ENCODE results near the gene DDAH1.
"Not testable (repeated sequence)": the region's sequence is repeated elsewhere in the genome, so short reads cannot be mapped to it uniquely, and the experiment has no call there.

DDAH1 gene

DNA sequence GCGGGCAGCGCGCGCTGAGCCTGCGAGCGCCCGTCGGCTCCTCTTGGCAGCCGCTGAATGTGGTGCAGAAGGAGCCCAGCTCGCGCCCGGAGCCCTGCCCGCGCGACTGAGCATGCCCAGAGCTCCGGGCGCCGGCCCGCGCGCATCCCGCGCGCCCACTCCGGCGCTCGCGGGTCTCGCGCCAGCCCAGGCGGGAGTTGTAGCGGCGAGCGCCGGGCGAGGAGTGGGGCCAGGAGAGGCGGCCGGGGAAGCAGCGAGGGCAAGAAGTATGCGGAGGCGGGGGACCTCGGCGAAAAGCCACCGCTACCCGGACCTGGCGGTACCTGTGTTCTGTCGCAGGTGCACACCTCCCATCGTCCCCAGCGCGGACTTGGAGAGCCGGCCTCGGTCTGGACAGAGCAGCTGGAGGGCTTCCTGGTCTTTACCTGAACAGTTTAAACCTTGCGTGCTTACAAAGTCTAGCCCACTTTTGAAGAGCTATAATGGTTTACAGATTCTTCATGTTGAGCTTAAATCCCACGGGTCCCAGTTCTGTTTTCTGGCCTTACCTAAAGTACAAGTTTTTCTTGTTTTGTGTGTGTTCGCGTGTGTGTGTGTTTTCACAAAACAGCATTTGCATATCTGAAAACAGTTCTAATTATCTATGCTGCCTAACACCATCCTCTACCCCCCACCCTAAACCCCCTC, at the start of gene DDAH1:
DDAH1 (minus strand) TSS at position 61 of the 687 bp plus-strand sequence. CDS start 114 bp downstream, outside the sequence.
- no peak for DNase-seq (ENCODE audit: low spot score)

GRCh38 chr1:85513998-85514397, 49.0 kb upstream of the DDAH1 start:
- DNase-seq (ENCODE audit: low spot score), result not testable (repeated sequence)

GRCh38 chr1:85504417-85504816, 39.5 kb upstream of the DDAH1 start:
- DNase-seq (ENCODE audit: low spot score), result no peak

- DNase-seq (ENCODE audit: low spot score), result no peak
Measured at GRCh38 chr1:85502625-85503083, 37.7 kb upstream of the DDAH1 start.

DNA sequence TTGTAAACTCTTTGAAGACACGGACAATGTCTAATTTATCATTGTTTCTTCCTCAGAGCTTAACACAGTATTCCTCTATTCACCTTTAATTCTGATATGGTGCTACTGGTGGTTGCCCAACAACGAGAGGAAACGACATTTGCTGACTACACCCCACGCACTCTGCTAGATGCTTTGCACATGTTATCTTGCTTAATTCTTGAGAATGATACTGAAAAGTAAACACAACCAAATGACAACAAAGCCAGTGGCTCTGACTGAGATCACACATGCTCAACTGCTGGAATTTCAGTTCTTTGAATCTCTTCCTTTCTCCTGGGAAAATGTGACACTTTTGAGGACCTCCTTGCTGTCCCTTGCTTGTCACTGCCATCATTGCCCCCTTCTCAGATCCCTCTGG, 37.2 kb upstream of the DDAH1 start:
- DNase-seq (ENCODE audit: low spot score), result no peak

GRCh38 chr1:85501355-85501898, 36.5 kb upstream of the DDAH1 start:
- no peak for DNase-seq (ENCODE audit: low spot score)

GRCh38 chr1:85496941-85497582, 32.1 kb upstream of the DDAH1 start:
- no peak for DNase-seq (ENCODE audit: low spot score)

DNA sequence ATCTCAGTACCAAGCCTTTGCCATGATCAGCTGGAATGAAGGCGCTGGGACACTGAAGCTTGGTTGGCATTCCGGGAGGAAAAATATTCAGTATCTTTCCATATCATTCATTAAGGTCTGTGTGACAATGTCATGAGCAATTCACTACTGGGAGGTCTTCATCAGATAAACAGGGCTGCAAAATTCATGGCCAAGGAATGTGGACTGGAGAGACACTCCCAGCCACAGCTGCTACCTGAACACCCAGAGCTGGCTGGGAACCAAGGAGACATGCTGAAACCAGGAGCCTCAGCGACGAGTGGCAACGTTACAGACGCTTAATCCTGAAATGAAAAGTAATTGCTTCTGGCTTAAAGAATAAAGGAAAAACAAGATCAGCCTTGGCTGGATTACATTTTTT, 30.6 kb upstream of the DDAH1 start:
- DNase-seq (ENCODE audit: low spot score), result no peak

- no peak for DNase-seq (ENCODE audit: low spot score)
Measured at GRCh38 chr1:85494904-85495266, 29.9 kb upstream of the DDAH1 start.

- no peak for DNase-seq (ENCODE audit: low spot score)
Measured at GRCh38 chr1:85494074-85494903, 29.3 kb upstream of the DDAH1 start.

GRCh38 chr1:85490270-85490985, 25.5 kb upstream of the DDAH1 start:
- no peak for DNase-seq (ENCODE audit: low spot score)

DNA sequence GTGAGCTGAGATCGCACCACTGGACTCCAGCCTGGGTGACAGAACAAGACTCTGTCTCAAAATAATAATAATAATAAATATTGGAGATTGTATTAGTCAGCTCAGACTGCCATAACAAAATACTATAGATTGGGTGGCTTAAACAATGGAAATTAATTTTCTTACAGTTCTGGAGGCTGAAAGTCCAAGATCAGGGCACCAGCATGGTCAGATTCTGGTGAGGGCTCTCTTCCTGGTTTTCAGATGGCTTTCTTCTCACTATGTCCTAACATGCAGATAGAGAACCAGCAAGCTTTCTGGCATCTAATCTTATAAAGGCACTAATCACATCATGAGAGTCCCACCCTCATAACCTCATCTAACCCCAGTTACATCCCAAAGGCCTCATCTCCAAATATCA, 23.2 kb upstream of the DDAH1 start:
- DNase-seq (ENCODE audit: low spot score), result no peak

- DNase-seq (ENCODE audit: low spot score), result no peak
Measured at GRCh38 chr1:85485516-85485915, 20.6 kb upstream of the DDAH1 start.

DNA sequence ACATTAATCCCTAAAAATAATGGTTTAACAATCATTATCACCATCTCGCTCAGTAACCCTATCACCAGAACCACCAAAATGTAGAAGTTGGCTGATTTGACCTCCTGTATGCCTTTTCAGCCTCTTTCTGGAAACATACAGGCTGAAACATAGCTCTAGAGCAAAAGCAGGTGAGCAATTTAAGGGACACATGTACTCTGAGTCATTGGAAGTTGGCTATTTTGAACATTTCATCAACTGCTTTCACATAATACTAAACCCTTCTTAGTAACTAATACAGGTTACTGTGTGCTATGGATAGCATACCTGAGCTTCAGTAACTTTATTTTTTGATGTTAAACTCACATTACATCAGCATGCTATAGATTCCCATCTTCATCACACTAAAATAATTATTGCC, 19.8 kb upstream of the DDAH1 start:
- DNase-seq (ENCODE audit: low spot score), result no peak

DNA sequence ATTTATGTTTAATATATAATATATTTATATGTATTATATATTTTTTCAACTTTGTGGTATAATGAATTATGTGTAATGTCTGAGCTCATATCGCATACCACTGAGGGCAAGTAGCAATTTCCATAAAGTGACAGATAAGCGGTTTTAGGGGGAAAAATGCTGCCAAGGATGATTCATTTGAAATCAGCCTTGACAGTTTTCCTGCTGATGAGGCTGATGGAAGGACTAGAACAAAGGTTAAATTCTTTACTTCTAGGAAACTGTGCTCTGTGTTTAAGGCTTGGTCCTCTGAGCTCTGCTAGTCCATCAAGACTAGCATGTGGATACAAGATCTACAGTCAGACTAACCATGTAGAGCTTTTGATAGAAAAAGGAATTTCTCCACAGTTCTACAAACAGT, 19.3 kb upstream of the DDAH1 start:
- DNase-seq (ENCODE audit: low spot score), result no peak

DNA sequence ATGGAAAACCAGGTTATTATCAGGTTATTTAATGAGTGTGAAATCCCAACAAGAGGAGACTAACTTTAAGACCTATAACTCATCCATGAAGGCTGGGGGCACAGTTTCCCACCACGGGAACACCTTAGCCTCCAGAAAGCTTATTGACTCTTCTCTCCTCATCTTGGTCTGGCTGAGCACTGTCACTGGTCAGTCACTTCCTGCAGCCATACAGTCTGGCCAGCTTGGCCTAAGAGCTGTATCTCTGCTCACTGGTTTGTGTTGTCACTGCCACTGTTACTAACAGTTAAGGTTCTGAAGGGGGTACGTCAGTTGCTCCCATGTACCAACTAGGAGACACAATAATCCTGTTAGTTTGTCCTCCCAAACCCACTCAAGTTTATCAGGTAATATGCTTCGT, 16.7 kb upstream of the DDAH1 start:
- DNase-seq (ENCODE audit: low spot score), result no peak

- no peak for DNase-seq (ENCODE audit: low spot score)
Measured at GRCh38 chr1:85480566-85480965, 15.6 kb upstream of the DDAH1 start.

GRCh38 chr1:85479491-85479890, 14.5 kb upstream of the DDAH1 start:
- no peak for DNase-seq (ENCODE audit: low spot score)

GRCh38 chr1:85478366-85478765, 13.4 kb upstream of the DDAH1 start:
- no peak for DNase-seq (ENCODE audit: low spot score)

DNA sequence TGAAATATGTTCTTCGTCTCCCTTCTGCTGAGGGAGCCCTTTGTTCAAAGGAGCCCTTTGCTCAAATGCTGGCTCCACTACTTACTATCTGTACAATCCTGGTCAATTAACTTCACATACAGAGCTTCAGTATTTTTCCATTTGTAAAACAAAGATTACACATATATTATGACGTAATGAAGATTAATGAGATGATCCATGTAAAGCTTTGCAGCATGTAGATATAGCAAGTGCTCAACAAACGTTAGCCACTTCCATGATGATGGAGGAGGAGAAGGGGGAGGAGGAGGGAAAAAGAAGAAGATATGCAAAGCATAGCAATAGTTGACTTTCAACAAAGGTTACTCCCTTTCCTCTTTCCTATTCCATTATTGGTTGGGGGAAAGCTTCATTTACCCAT, 10.1 kb upstream of the DDAH1 start:
- DNase-seq (ENCODE audit: low spot score), result no peak

- no peak for DNase-seq (ENCODE audit: low spot score)
Measured at GRCh38 chr1:85473390-85473789, 8.4 kb upstream of the DDAH1 start.

DNA sequence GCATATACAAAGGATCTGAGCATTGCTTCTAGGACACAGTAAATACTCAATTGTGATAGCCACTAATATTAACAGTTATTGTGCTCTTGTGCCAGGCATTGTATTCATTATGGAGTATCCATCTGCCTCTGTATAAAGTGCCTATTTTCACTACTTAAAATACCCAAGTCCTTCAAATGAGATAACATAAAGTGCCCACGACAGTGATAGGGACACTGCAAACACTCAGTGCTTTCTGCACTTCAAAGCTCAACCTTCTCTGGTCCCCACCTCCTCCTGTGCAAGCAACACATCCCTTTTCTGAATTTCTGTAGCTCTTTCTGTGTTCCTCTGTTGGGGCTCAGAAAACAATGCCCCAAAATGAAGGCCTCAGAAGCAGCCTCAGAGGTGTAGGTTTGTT, 6.6 kb upstream of the DDAH1 start:
- DNase-seq (ENCODE audit: low spot score), result no peak
